Neutrophil (primary cell): ENCODE data around the gene PLA2G4B.

ENCODE experiments used
- H3K27ac ChIP-seq: fragments of 200-600 bp; sonication (generic); 2 replicates; pipeline ENCODE4 v1.5.1; 2016; ENCODE audit warnings: mild to moderate bottlenecking, moderate library complexity
- H3K27me3 ChIP-seq: fragments of 200-600 bp; sonication (generic); 2 replicates; pipeline ENCODE4 v1.6.0; 2016; ENCODE audit warnings: mild to moderate bottlenecking
- H3K36me3 ChIP-seq: fragments of 200-600 bp; sonication (generic); 2 replicates; pipeline ENCODE4 v1.5.1; 2017
- H3K4me1 ChIP-seq, 2 experiments: fragments of 200-600 bp in 1 of 2; sonication (generic) in 1 of 2; 1 replicate in 1 of 2; 2 replicates in 1 of 2; pipeline versions ENCODE4 v1.5.1 to v1.6.1; 2013 to 2016; ENCODE audit warnings: low read depth in 1 of 2, low read length in 1 of 2, mild to moderate bottlenecking in 1 of 2, moderate library complexity in 1 of 2; ENCODE audit not compliant: control insufficient read depth in 1 of 2, insufficient read depth in 1 of 2
- H3K4me3 ChIP-seq, 2 experiments: fragments of 200-600 bp in 1 of 2; sonication (generic) in 1 of 2; 1 replicate in 1 of 2; 2 replicates in 1 of 2; pipeline ENCODE4 v1.5.1; 2013 to 2016; ENCODE audit warnings: low read depth in 1 of 2, low read length in 1 of 2, mild to moderate bottlenecking in 1 of 2, moderate library complexity in 1 of 2
- H3K9me3 ChIP-seq: fragments of 200-600 bp; sonication (generic); 2 replicates; pipeline ENCODE4 v1.5.1; 2016
- CTCF ChIP-seq: fragments of 200-600 bp; sonication (generic); IDR thresholded peaks from 2 replicates; pipeline ENCODE4 v1.5.1; 2016; ENCODE audit warnings: antibody characterized with exemption

The PLA2G4B gene

GRCh38 chr15:41816788-41817187, 21.9 kb upstream of the PLA2G4B start:
- no peaks in the 10 kb centered on the region for H3K4me1 ChIP-seq
- no peak for TF ChIP-seq CTCF
- H3K27me3 ChIP-seq: no peaks in the 10 kb centered on the region
- peaks cover 90% of the 10 kb centered on the region for H3K36me3 ChIP-seq
- H3K4me3 ChIP-seq: no peak overlapping the region
- no peak overlapping the region for H3K27ac ChIP-seq
- no peaks in the 10 kb centered on the region for H3K9me3 ChIP-seq

- peaks cover 95% of the 10 kb centered on the region for H3K36me3 ChIP-seq
- no peaks in the 10 kb centered on the region for H3K4me1 ChIP-seq
- H3K27ac ChIP-seq: no peak overlapping the region
- TF ChIP-seq CTCF: no peak
- H3K4me3 ChIP-seq: no peak overlapping the region
- H3K9me3 ChIP-seq: no peaks in the 10 kb centered on the region
- no peaks in the 10 kb centered on the region for H3K27me3 ChIP-seq
Measured at GRCh38 chr15:41817327-41817726, 21.3 kb upstream of the PLA2G4B start.

- H3K36me3 ChIP-seq: peaks cover 95% of the 10 kb centered on the region
- no peak overlapping the region for H3K4me3 ChIP-seq
- H3K9me3 ChIP-seq: no peaks in the 10 kb centered on the region
- H3K4me1 ChIP-seq: no peaks in the 10 kb centered on the region
- no peak for TF ChIP-seq CTCF
- H3K27ac ChIP-seq: no peak overlapping the region
- H3K27me3 ChIP-seq: no peaks in the 10 kb centered on the region
Measured at GRCh38 chr15:41817781-41818180, 20.9 kb upstream of the PLA2G4B start.

- TF ChIP-seq CTCF: no peak
- H3K9me3 ChIP-seq: no peaks in the 10 kb centered on the region
- H3K27me3 ChIP-seq: no peaks in the 10 kb centered on the region
- no peak overlapping the region for H3K4me3 ChIP-seq
- H3K4me1 ChIP-seq: no peaks in the 10 kb centered on the region
- H3K36me3 ChIP-seq: peaks cover 93% of the 10 kb centered on the region
- no peak overlapping the region for H3K27ac ChIP-seq
Measured at GRCh38 chr15:41819455-41820050, 19.1 kb upstream of the PLA2G4B start.

- Histone ChIP-seq H3K9me3 (no peaks in the 10 kb centered on the region), H3K27me3 (no peaks in the 10 kb centered on the region), H3K4me3 (no peak overlapping the region), H3K4me1 (no peaks in the 10 kb centered on the region), H3K27ac (no peak overlapping the region), H3K36me3 (peaks cover 82% of the 10 kb centered on the region)
- TF ChIP-seq CTCF: no peak
Measured at GRCh38 chr15:41820791-41821423, 17.7 kb upstream of the PLA2G4B start.
